GM21576 (cell line): ENCODE results near the gene GIPR.

Source experiments
- ATAC-seq: cut with Tn5 transposase; IDR thresholded peaks from one replicate; pipeline ENCODE4 v1.9.1; 2021; ENCODE audit warnings: mild to moderate bottlenecking, moderate library complexity; ENCODE audit not compliant: unreplicated experiment

GIPR gene

DNA sequence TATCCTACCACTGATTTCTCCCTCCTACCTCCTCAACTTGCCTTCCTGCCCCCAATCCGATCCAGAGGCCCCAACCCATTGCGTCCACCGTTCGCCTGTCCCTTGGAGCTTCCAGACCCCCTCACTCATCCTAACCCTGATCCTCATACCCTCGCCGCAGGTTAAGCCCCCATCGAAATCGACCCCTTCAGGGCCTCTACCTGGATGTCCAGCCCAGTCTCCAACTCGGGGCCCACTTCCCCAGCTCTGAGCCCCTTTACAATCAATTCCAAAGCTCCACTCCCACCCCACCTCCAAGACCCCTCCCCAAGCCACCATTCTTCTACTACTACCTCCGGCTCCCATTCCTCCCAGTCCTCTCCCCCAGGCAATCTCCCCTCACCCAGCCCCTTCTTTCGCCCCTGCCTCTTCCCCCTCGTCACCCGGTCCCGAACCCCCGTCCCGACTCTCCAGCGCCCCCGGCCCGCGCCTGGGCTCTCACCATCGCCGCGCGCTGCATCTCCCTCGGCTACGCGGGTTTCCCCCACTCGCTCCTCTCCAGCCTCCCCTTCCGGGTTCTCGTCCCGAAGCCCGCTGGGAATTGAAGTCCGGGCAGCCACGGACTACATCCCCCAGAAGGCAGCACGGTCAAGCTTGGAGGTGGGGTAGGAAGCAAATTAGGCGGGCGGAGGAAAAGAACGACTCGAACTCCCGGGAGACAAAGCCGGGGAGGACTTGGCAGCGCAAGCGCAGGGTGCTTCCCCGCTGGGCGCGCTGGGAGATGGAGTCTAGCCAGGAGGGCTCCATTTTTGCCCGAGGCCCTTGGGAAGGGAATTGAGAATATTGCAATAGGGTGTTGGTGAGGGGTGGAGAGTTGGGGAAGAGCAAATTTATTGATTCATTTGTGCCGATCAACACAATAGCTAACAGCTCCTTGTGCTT, 62.6 kb downstream of the GIPR start, which contains the start of gene FBXO46:
Gene FBXO46 (minus strand): TSS at position 529 of the 921 bp plus-strand sequence. CDS start 17,401 bp downstream, outside the sequence.
- peak; percentile 85 for ATAC-seq
